Left lobe of liver (tissue), 2 donors: ENCODE data around the gene ASTN2. TPM values are rescaled to one million over a fixed set of nuclear protein-coding genes. Genes with fewer than 3 reads are reported as not detected.

ENCODE experiments used
- ATAC-seq: fragments of 200-7000 bp; cut with Tn5 transposase; one replicate; pipeline ENCODE4 v1.9.1; 2020; ENCODE audit warnings: mild to moderate bottlenecking, moderate library complexity
- DNase-seq: peaks from one replicate; pipeline ENCODE4 v3.0.0-alpha.2; 2020; ENCODE audit warnings: low spot score
- total RNA-seq: library from RNA; stranded (reverse); gene quantifications from one replicate; pipeline ENCODE4 v1.2.1, GENCODE V29; 2021
- donor health status: DM: no; HTN: no; CAD: no; lungs with moderate emphysema.
- donor health status: DM: no; HTN: yes; CAD: no.

The ASTN2 gene
- total RNA-seq, 1 donor from 2014 or later = 2.9 TPM

DNA sequence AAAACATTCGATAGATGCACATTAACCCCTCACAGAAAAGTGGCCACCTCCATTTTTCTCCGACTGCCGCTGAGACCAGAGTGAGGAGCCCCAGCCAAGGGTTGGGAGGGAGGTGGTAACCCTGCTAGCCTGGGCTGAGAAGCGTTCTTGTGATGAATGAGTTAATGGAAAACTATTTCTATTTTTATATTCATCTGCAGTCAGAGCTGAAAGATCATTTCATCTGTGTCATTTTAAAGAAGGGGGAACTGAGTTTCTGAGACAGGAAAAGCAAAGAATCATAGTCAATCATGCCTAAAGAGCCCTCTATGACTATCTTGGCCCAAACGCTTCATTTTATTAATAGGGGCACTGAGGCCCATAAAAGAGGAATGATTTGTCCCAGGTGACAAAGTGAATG lies 1031.7 kb downstream of the ASTN2 start:
- DNase-seq = no peak
- no peak for ATAC-seq

DNA sequence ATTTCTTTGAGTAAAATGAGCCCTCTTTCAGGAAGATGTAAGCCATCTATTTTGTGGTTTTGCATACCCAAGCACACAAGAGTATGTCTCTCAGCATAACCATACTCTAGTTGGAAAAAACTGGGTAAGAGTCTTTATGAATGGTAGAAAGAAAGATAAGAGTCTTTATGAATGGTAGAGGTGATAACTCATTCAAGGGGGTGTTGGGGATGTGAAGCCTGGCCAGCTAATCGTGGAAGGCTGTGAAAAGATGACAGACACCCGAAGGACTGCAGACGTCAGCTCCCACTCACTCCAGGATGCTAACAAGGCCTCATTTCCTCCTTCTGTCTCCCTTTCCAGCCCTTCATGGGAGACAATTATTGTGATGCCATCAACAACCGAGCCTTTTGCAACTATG lies 1032.8 kb downstream of the ASTN2 start:
- DNase-seq = no peak
- ATAC-seq = no peak

DNA sequence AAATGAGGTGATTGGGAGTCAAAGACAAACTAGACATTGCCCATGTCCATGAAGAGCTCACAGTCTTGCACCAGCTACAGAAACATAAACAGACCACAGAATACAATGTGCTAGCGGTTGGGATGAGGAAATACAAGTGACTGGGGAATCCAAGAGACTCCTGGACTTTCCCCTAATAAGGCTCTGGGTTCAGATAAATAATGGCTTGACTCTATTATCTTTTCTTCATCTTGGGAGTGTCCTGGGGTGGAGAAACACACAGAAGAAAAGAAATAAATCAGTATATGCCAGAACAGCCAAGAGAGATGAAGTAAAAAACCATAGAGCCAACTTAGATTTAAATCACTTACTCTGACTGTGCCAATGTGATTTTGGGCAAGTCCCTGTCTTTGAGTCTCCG lies 1033.5 kb downstream of the ASTN2 start:
- ATAC-seq = no peak
- no peak for DNase-seq

DNA sequence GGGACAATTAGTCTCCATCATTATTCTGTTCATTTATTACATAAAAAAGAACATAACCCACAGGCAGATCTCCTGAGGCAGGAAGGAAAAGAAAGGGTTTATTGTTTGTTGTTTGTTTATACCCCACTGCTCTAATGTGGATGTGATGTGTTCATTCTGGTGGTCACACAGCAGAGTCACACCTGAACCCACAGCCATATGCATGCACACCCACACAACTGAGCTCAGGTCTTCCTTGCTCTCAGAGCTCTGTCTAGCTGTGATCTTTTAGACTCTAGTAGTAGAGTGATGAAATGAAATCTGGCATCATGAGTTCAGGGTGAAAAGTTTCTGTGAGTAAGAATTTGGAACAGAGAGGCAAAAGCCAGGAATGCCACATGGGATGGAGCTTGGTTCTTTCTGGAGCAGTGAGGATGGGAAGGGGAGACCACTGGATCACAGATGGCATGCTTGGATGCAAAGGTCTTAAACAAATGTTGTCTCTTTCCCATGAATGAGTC lies 1034.3 kb downstream of the ASTN2 start:
- ATAC-seq (no peak), DNase-seq (no peak)

DNA sequence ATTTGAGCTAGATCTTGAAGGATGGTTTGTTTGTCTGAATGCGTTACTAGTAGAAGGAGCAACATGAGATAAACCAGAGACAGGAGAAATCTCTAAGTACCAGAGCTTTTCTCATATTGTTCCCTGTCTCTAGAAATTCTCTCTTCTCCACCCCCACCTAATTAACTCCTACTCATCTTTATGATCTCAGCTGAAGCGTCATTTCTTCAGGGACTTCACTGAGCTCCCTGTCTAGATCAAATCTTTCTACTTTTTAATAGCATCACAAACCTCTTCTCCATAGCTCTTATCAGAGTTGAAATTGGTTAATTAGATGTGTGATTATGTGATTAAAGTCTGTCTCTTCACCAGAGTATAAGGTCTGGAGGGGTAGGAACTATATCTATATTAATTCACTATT lies 1035.0 kb downstream of the ASTN2 start:
- no peak for ATAC-seq
- DNase-seq = no peak

DNA sequence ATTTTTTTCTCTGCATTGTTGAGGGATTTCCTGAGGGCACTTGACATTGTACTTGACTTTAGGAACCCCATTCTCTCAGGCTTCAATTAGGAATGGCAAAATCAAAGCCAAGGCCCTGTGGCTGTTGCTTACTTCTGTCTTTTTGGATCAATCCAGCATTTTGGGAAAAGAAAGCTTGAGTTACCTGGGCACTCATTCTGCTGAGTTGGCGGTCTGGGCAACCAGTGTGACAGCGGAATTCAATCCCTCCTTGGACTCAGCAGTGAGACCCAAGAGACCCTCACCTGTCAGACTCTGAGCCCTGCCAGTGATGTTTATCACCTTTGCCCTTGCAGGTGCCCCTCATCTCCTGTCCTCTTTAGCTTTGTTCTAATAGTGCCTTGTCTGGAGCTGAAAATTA lies 1036.0 kb downstream of the ASTN2 start:
- no peak for DNase-seq

DNA sequence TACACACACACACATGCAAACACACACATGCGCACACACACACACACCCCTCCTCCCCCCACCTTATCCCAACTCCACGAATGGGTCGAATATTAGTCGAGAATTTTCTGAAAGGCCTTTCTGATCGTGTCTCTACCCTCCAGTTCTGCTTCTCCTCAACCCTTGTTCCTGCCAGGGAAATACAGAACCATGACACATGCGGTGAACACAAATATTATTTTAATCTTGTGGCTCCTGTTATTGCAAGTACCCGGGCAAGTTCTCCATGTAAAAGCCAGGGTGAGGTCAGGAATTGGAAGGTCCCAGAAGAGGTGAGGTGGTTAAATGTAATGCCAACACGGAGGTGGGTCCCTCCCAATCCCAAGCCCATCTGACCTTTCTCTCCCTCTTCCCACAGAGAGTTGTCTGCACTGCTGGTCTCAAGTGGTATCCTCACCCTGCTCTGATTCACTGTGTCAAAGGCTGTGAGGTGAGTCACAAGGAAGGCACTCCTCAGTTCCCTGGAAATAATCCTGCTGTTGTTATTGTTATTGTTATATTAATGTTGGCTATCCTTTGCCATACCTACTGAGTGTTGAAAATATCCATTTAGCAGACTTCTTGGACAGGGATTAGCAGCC lies 1037.6 kb downstream of the ASTN2 start:
- DNase-seq = no peak
- ATAC-seq = no peak

More for the DNA sequence above, 1036.0 kb downstream of the ASTN2 start:
- no peak for ATAC-seq
